ENCODE data around the gene TM2D3. TPM values are rescaled to one million over a fixed set of nuclear protein-coding genes. Genes with fewer than 3 reads are reported as not detected.

Gene TM2D3
- total and polyA plus RNA-seq, 2 donors from 2014 or later: 47.9 to 48.7 TPM

GRCh38 chr15:101625184-101625583 is 27.0 kb downstream of the TM2D3 start:
- Histone ChIP-seq H3K27me3 (ENCODE audit: control insufficient read depth, insufficient read depth, low read length) (no peaks in the 10 kb centered on the region), H3K27ac (ENCODE audit: low read depth in 2 of 2, low read length in 2 of 2) (no peak overlapping the region), H3K9me3 (ENCODE audit: control insufficient read depth in 2 of 3, insufficient read depth in 1 of 3, low read length in 3 of 3) (no peaks in the 10 kb centered on the region), H3K4me1 (ENCODE audit: control insufficient read depth in 2 of 3, insufficient read depth in 2 of 3, low read depth in 1 of 3, low read length in 3 of 3) (no peaks in the 10 kb centered on the region), H3K36me3 (ENCODE audit: control insufficient read depth in 2 of 3, insufficient read depth in 3 of 3, low read length in 3 of 3) (peaks cover 0 to 4% (median 0%) of the 10 kb centered on the region in 3 donors), H3K4me3 (ENCODE audit: low read length in 3 of 3) (no peak overlapping the region), H3K9ac (ENCODE audit: low read length in 3 of 3) (no peak overlapping the region)
- DNase-seq (no peak), FAIRE-seq (no peak)
- intact Hi-C loops (cut with DNase I): no loop called here
- TF ChIP-seq CTCF (IDR thresholded peaks at IDR 0.05; ENCODE audit: borderline replicate concordance, extremely low read depth, insufficient read depth): no peak

GRCh38 chr15:101623367-101624304 is 28.5 kb downstream of the TM2D3 start:
- DNase-seq (no peak), FAIRE-seq (no peak)
- intact Hi-C loops (cut with DNase I): no loop called here
- peaks cover 0 to 4% (median 0%) of the 10 kb centered on the region in 3 donors for H3K36me3 ChIP-seq (ENCODE audit: control insufficient read depth in 2 of 3, insufficient read depth in 3 of 3, low read length in 3 of 3)
- H3K9me3 ChIP-seq (ENCODE audit: control insufficient read depth in 2 of 3, insufficient read depth in 1 of 3, low read length in 3 of 3): no peaks in the 10 kb centered on the region
- no peak for TF ChIP-seq CTCF (IDR thresholded peaks at IDR 0.05; ENCODE audit: borderline replicate concordance, extremely low read depth, insufficient read depth)
- no peak overlapping the region for H3K9ac ChIP-seq (ENCODE audit: low read length in 3 of 3)
- H3K27me3 ChIP-seq (ENCODE audit: control insufficient read depth, insufficient read depth, low read length): no peaks in the 10 kb centered on the region
- H3K27ac ChIP-seq (ENCODE audit: low read depth in 2 of 2, low read length in 2 of 2): no peak overlapping the region
- no peak overlapping the region for H3K4me3 ChIP-seq (ENCODE audit: low read length in 3 of 3)
- H3K4me1 ChIP-seq (ENCODE audit: control insufficient read depth in 2 of 3, insufficient read depth in 2 of 3, low read depth in 1 of 3, low read length in 3 of 3): no peaks in the 10 kb centered on the region

GRCh38 chr15:101621961-101622360 is 30.2 kb downstream of the TM2D3 start:
- FAIRE-seq (no peak), DNase-seq (no peak)
- Histone ChIP-seq H3K9ac (ENCODE audit: low read length in 3 of 3) (no peak overlapping the region), H3K4me3 (ENCODE audit: low read length in 3 of 3) (no peak overlapping the region), H3K4me1 (ENCODE audit: control insufficient read depth in 2 of 3, insufficient read depth in 2 of 3, low read depth in 1 of 3, low read length in 3 of 3) (no peaks in the 10 kb centered on the region), H3K27me3 (ENCODE audit: control insufficient read depth, insufficient read depth, low read length) (no peaks in the 10 kb centered on the region), H3K27ac (ENCODE audit: low read depth in 2 of 2, low read length in 2 of 2) (no peak overlapping the region), H3K9me3 (ENCODE audit: control insufficient read depth in 2 of 3, insufficient read depth in 1 of 3, low read length in 3 of 3) (no peaks in the 10 kb centered on the region), H3K36me3 (ENCODE audit: control insufficient read depth in 2 of 3, insufficient read depth in 3 of 3, low read length in 3 of 3) (peaks cover 0 to 4% (median 0%) of the 10 kb centered on the region in 3 donors)
- intact Hi-C loops (cut with DNase I): no loop called here
- no peak for TF ChIP-seq CTCF (IDR thresholded peaks at IDR 0.05; ENCODE audit: borderline replicate concordance, extremely low read depth, insufficient read depth)
